GM18520 (cell line): Measurements from ENCODE around the gene NEUROD6.

Experiments
- ATAC-seq: cut with Tn5 transposase; IDR thresholded peaks from one replicate; pipeline ENCODE4 v1.9.1; 2021; ENCODE audit not compliant: unreplicated experiment

Gene NEUROD6

DNA sequence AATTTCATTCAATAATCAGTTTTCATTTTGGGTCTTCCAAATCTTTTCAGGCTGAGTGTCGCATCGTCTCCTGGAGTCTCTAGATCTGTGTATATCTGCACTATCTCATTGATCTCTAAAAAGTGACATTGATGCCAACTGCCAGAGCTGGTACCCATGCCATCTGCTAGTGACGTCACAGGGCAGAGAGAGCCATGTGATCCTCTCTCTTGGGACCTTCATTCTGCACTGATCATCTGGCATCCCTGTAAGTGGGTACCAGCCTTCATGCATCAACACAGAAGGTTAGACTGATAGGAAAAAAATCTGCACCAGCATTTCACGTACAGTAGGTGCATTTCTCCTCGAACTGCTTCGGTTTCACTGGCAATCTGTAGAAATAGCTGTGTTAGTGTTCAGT lies at the start of gene NEUROD6:
NEUROD6 (minus strand) TSS at position 124 of the 400 bp plus-strand sequence. CDS start 1,458 bp downstream, outside the sequence.
- ATAC-seq = no peak

DNA sequence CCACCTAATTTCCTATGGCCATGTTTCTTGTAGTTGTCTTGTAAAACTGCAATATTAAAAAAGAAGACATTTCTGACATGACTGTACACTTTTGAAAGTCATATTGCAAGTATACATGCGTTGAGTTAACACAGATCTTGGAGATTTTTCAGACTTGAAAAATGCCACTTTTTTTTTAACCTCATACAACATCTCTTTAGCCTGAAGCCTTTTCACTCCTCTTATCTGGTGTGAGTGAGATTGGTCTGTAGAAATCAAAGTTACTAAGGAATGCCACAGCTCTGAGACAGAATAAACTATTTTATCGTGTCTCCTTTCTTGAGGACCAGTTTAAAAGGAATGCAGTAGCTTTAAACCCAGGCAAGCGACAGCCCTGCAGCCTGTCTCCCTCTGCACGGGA lies 43.9 kb upstream of the NEUROD6 start:
- ATAC-seq = no peak

DNA sequence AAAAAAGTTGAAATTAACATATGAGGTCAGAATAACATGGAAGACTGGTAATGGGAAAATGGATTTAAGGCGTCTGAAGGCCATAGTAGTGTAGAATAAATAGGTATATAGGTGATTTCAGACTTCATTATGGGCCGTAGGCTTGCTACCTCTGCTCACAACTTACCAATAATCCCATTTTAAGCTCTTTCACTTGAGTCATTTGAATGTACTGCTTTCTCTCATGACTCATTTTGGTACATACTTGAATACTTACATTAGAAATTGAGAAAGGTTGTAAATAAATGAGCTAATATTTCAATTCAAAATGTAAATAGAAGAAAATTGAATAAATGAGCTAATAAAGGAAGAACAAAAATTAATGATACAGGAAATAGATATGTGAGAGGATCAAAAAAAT lies 42.2 kb upstream of the NEUROD6 start:
- no peak for ATAC-seq

DNA sequence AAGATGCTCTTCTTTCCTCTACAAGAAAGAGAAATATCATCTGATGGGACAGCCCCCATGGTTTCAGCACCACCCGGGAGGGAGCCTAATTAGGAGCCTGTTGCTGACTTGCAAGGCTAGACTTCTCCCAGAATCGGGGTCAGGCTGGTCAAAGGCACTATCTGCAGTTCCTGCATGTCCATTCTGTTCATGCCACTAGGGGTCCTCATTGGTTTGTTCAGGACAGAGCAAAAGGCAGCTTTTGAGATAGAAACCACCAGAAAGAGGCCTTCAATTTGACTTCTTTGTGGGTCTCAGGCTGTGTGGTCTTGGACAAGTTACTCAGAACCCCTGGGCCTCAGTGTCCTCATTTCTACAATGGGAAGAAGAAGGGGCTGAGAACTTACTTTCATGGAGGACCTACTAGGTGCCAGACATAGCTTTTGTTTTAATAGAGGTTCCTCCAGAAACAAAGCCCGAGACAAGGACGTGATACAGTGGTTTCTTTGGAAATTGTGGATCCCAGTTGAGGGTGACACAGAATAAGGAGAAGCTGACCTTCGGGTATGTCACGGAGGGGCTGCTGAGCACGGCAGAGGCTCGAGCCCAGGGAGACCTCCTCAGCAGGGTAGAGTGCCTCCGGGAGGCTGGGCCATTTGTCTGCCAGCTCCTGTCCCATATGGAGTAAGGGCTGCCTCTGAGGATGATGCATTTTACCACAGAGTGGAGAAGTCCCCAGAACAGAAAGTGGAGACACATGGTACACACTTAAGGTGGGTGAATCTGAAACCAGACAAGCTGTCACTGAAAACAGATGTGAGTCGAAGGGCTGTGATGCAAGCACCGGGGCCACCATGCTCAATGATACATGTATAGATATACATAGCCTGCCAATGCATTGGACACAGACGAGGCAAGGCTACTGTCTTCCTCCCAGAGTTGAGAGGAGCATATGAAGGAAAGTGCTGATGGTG lies 33.1 kb upstream of the NEUROD6 start:
- ATAC-seq = peak; percentile 69

DNA sequence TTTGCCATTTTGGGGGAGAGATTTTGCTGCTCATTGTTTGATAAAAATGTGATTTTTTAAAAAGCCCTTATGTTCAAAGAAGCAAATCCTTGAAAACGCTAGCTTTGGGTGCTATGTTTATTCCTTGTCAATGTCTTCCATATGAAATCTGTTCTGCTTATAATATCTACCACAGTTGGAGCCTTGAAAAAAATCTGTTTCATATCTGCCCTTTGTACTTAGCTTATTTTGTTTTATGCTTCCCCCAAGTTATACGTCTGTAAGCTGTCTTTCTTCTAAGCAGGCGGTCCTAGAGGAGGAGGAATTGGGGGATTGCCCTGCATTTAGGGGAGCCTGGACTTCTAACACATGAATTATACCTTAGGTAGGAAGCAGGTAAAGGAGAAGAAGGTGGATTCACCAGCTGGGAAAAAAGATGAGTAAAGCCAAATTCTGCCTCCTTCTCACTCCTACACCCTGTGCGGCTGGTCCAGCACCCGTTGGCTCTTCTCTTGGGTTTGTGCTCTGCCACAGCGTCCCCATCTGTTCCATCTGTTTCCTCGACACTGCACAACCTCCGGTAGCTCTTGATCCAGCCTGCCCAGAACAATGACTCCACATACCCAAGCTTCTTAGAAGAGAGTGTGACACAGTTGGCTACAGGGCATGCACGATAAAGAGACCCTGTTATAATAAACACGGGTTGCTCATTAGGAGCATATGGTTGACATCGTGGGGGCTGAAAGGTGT lies 31.9 kb upstream of the NEUROD6 start:
- no peak for ATAC-seq

- ATAC-seq = no peak
Observed at GRCh38 chr7:31371621-31372020, 31.1 kb upstream of the NEUROD6 start.

DNA sequence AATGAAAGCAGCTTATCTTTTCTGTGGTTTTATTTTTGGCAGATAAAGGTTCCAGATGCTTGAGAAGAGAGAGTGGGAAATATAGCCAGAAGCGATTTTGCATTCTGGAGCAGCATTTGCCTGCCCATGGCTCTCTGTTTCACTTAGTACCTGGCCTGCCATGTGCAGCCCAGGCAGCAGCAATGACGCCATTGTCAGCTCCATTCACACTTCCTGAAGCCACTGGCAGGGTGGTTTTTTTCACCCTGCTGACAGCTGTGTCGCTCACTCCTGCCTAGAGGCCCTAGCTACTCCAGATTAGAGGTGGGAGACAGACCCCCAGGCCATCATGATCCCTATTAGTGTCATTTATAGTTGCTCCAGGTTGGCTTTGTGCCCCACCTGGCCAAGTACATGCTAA lies 30.1 kb upstream of the NEUROD6 start:
- ATAC-seq = no peak

DNA sequence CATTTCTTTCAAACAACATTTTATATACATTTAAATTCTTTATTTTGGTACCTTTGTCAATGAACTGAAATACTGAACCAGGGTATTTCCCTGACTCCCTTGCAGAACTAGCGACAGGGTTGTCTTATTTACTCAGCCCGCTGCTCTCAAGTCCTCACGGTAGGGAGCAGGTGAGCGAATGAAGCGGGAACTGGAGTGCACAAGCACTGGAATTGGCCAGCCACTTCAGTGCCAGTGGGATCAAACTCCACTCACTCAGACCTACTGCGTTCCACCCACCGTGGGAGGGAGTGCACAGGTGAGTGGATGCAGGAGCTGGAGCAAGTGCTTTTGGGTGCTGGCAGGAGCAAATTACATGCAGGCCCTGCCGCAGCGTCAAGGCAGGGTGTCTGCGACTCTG lies 28.1 kb upstream of the NEUROD6 start:
- no peak for ATAC-seq

DNA sequence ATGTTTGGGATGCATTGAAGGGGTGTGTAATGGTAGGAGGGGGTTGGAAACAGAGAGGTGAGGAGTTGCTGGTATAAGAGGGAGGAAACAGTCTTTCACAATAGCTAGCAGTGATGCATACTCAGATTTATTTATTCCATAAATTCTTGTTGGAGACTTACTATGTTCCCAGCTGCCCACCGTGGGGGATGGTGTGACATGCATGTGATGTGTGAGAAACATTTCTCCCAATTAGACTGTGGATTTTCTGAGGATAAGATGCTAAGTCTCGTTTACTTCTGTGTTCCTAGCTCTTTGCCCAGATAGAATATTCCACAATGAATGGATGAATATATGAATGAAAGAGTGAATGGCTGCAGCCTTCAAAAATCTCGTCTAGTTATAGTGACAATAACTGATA lies 23.0 kb upstream of the NEUROD6 start:
- ATAC-seq = no peak

- ATAC-seq = no peak
Observed at GRCh38 chr7:31363051-31363450, 22.5 kb upstream of the NEUROD6 start.

- ATAC-seq = no peak
Observed at GRCh38 chr7:31362401-31362800, 21.9 kb upstream of the NEUROD6 start.

- ATAC-seq = no peak
Observed at GRCh38 chr7:31358467-31358866, 17.9 kb upstream of the NEUROD6 start.

- no peak for ATAC-seq
Observed at GRCh38 chr7:31345421-31345820, 4.9 kb upstream of the NEUROD6 start.

DNA sequence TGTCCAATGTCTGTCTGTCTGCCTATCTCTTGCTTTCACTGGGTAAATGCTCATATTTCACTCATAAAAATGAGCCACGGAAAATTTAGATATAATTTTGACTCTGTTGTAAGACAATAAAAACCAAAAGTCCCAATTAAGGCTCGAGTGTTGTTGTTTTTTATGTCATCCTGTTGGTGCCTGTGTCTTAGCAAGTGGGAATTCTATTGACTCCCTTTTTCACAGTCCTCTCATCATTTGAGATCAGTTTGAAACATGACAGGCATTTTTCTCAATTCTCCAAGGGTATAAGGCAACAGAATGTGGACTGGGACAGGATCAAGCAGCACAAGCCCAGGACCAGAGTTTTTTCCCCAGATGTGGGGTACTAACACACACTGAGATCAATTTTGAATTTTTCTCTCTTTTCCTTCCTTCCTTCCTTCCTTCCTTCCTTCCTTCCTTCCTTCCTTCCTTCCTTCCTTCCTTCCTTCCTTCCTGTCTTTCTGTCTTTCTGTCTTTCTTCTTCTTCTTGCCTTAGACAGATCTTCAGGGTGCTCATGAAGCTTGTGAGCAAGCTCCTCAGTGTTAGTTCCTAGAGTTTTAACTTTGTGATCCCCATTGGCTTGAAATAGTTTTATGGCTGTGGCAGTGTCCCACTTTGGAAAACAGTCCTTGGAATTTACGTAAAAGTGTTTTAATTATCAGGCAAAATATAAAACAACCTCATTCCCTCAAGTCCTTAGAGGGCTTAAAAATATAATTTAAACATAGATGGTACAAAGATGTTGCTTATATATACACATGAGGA lies 3.2 kb upstream of the NEUROD6 start:
- ATAC-seq = no peak

GRCh38 chr7:31341141-31341540 lies 615 bp upstream of the NEUROD6 start:
- no peak for ATAC-seq

- ATAC-seq = no peak
Observed at GRCh38 chr7:31340051-31340450, 475 bp downstream of the NEUROD6 start.

GRCh38 chr7:31338706-31339105 lies 1.8 kb downstream of the NEUROD6 start:
- ATAC-seq = no peak

DNA sequence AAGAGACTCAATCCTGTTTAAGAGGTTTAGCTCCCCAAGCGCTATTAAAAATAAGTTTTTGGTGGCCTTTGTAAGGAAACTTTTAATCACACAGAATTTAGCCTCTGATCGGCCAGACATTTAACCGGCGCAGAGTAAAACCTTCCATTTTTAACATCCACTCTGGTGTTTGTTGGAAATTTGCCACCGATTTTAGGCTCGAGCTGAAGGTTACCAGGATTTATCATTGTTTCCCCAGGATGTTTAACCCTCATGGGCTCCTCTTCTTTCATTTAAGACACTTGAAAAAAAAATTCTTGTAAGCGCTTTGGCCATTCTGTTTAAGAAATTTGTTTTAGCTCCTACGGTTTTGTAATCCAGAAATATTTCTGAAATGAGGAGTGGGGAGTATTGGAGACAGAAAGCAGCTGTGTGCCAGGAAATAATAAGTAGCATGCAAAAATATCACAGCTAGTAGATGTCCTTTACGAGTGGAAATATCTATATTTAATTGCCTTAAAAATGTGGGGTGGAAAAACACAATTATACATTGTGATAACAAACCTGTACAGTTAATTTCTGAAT lies 3.4 kb downstream of the NEUROD6 start:
- ATAC-seq = no peak

DNA sequence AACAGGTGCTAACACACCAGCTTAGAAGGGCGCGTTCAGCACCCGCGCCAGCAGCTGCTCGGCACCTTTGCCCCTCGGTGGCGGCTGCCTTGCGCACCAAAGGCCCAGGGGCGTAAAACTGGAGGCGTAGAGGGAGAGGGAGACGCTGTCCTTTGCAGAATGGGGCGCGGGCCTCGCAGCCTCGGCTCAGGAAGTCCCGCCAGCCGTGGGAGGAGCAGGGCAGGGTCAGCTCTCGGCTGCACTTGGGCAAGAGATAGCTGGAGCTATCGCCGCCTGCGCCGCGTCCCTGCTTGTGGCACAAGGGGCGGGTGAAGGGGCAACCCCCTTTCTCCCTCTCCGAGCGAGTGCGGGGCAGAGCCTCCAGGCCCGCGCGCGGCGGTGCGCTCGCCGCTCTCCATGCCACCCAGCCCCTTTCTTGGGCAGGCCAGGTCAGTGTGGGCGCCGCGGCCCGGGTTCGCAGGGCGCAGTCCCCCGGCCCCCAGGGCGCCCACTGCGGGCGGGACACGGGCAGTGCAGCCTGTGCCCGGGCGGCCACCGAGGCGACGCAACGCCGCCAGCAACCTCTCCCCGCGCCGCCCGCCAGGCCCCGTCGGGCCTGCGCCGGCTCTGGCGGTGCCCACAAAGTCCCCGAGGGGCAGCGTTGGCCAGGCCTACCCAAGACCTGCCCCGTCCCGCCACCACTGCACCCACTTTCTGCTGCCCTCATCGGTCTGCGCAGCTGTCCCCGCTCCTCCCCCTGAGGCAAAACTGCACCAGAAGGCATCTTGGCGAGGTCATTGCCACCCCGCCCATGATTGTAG lies 4.1 kb downstream of the NEUROD6 start:
- no peak for ATAC-seq

- ATAC-seq = no peak
Observed at GRCh38 chr7:31335884-31336201, 4.7 kb downstream of the NEUROD6 start.
